ENCODE results near the gene IKBIP.
A peak's percentile ranks its signal among the peaks of the same experiment; 100 is the strongest.
"Not testable (repeated sequence)": the region's sequence is repeated elsewhere in the genome, so short reads cannot be mapped to it uniquely, and the experiment has no call there.

IKBIP gene

GRCh38 chr12:98635657-98636323 lies 8.8 kb downstream of the IKBIP start:
- DNase-seq: no peak

GRCh38 chr12:98618952-98619351 lies 25.6 kb downstream of the IKBIP start:
- peak; percentile 60 to 93 (median 92) for DNase-seq

GRCh38 chr12:98612696-98613334 lies 31.8 kb downstream of the IKBIP start:
- DNase-seq: peak; percentile 43 to 49 (median 46)

GRCh38 chr12:98610596-98610995 lies 34.0 kb downstream of the IKBIP start:
- DNase-seq: peak in 2 of 3 donors; percentile 36 to 43

GRCh38 chr12:98606359-98606988 lies 38.1 kb downstream of the IKBIP start:
- DNase-seq: peak; percentile 11 to 61 (median 53)

GRCh38 chr12:98601924-98602323 lies 42.7 kb downstream of the IKBIP start:
- DNase-seq: no peak

GRCh38 chr12:98597313-98597712 lies 47.3 kb downstream of the IKBIP start:
- not testable (repeated sequence) for DNase-seq

- DNase-seq: no peak
Measured at GRCh38 chr12:98595243-98595988, 49.2 kb downstream of the IKBIP start.

- peak; percentile 66 to 70 (median 68) for DNase-seq
Measured at GRCh38 chr12:98594050-98594835, 50.3 kb downstream of the IKBIP start.

- peak; percentile 98 to 99 (median 99) for DNase-seq
Measured at GRCh38 chr12:98593351-98594049, 51.1 kb downstream of the IKBIP start, which contains the start of gene SLC25A3. Gene SLC25A3, plus strand, starts transcription at chr12:98593686. Its CDS starts 293 bp downstream, at chr12:98593979.

GRCh38 chr12:98592825-98593322 lies 51.7 kb downstream of the IKBIP start:
- peak in 1 of 3 donors; percentile 28 for DNase-seq

GRCh38 chr12:98591209-98591608 lies 53.4 kb downstream of the IKBIP start:
- no peak for DNase-seq

GRCh38 chr12:98587084-98587483 lies 57.5 kb downstream of the IKBIP start:
- DNase-seq: no peak

GRCh38 chr12:98582093-98582492 lies 62.5 kb downstream of the IKBIP start:
- DNase-seq: no peak

- no peak for DNase-seq
Measured at GRCh38 chr12:98581101-98581500, 63.5 kb downstream of the IKBIP start.

- DNase-seq: no peak
Measured at GRCh38 chr12:98580695-98581094, 63.9 kb downstream of the IKBIP start.

GRCh38 chr12:98579835-98580234 lies 64.8 kb downstream of the IKBIP start:
- DNase-seq: no peak

- DNase-seq: no peak
Measured at GRCh38 chr12:98579347-98579746, 65.2 kb downstream of the IKBIP start.

- DNase-seq: no peak
Measured at GRCh38 chr12:98578821-98579220, 65.8 kb downstream of the IKBIP start.

GRCh38 chr12:98578392-98578791 lies 66.2 kb downstream of the IKBIP start:
- no peak for DNase-seq

GRCh38 chr12:98576795-98577194 lies 67.8 kb downstream of the IKBIP start:
- DNase-seq: not testable (repeated sequence)
